Thyroid gland (tissue), 4 donors: ENCODE data around the gene FER. TPM values are rescaled to one million over a fixed set of nuclear protein-coding genes. Genes with fewer than 3 reads are reported as not detected.

ENCODE experiments used
- DNase-seq, 2 donors: peaks; one replicate each; pipeline ENCODE4 v3.0.0-alpha.2; 2019
- H3K27ac ChIP-seq, 3 donors: fragments of 200-600 bp; sonication (generic); 1 replicate in 2 of 3; 2 replicates in 1 of 3; pipeline ENCODE4 v1.5.1; 2016 to 2019; ENCODE audit warnings: mild to moderate bottlenecking in 1 of 3, moderate library complexity in 1 of 3
- H3K27me3 ChIP-seq: fragments of 200-600 bp; sonication (generic); one replicate; pipeline ENCODE4 v1.5.1; 2019
- H3K36me3 ChIP-seq, 2 donors: fragments of 200-600 bp; sonication (generic); one replicate each; pipeline ENCODE4 v1.5.1; 2016 to 2019
- H3K4me1 ChIP-seq, 2 donors: fragments of 200-600 bp; sonication (generic); one replicate each; pipeline ENCODE4 v1.5.1; 2017 to 2019
- H3K4me3 ChIP-seq, 3 donors: fragments of 200-600 bp; sonication (generic); replicated peaks in 1 of 3; 1 replicate in 2 of 3; 2 replicates in 1 of 3; pipeline ENCODE4 v1.5.1; 2016; ENCODE audit warnings: mild to moderate bottlenecking in 1 of 3
- H3K9me3 ChIP-seq: fragments of 200-600 bp; sonication (generic); one replicate; pipeline ENCODE4 v1.5.1; 2017
- CTCF ChIP-seq, 6 experiments: fragments of 200-600 bp in 3 of 6; fragments of 450-650 bp in 3 of 6; sonication (generic) in 3 of 6; IDR thresholded peaks; one replicate each; pipeline ENCODE4 v1.5.1; 2016 to 2019; ENCODE audit warnings: antibody characterized with exemption in 6 of 6, mild to moderate bottlenecking in 2 of 6, inconsistent platforms in 1 of 6, moderate library complexity in 1 of 6
- POLR2A ChIP-seq, 2 donors: fragments of 450-650 bp; IDR thresholded peaks; one replicate each; pipeline ENCODE4 v1.6.1; 2017; ENCODE audit warnings: antibody characterized with exemption in 2 of 2, mild to moderate bottlenecking in 2 of 2, moderate library complexity in 1 of 2
- WGBS, 2 donors: methylation state at CpG; one replicate each; pipeline ENCODE4 v1.1.5; 2017; 5-methylcytosine and 5-hydroxymethylcytosine counted together
- intact Hi-C: fragments of 100-400 bp; cut with DNase I; formaldehyde crosslinking; loops from one replicate; pipeline ENCODE4 v1.15.1; 2023
- total RNA-seq, 4 donors: library from RNA; depleted of rRNA; stranded (reverse); fragments of >200 nt; gene quantifications; one replicate each; pipeline ENCODE4 v1.2.3, GENCODE V29; 2016

Gene FER
- total RNA-seq, 4 donors from 2014 or later: 38.8 to 79.1 (median 45.2) TPM

- H3K27me3 ChIP-seq: no peaks in the 10 kb centered on the region
- H3K27ac ChIP-seq: no peak overlapping the region
- DNase-seq: no peak
- H3K9me3 ChIP-seq: no peaks in the 10 kb centered on the region
- intact Hi-C loops: no loop called here
- no peak overlapping the region for H3K4me3 ChIP-seq
- no peaks in the 10 kb centered on the region for H3K36me3 ChIP-seq
- no peaks in the 10 kb centered on the region for H3K4me1 ChIP-seq
- 96% methylated on average over 3 of the region's 3 CpGs for WGBS, 2 donors
- TF ChIP-seq POLR2A (IDR thresholded peaks at IDR 0.05) (no peak), CTCF (IDR thresholded peaks at IDR 0.05) (no peak)
These were observed 162.9 kb downstream of the FER start for GRCh38 chr5:108910627-108911026.

- intact Hi-C loops: no loop called here
These were observed 163.4 kb downstream of the FER start for GRCh38 chr5:108911055-108911454.

GRCh38 chr5:108917596-108917995, 169.9 kb downstream of the FER start:
- Histone ChIP-seq H3K27me3 (no peaks in the 10 kb centered on the region), H3K27ac (no peak overlapping the region), H3K4me1 (no peaks in the 10 kb centered on the region), H3K9me3 (no peaks in the 10 kb centered on the region), H3K4me3 (no peak overlapping the region), H3K36me3 (no peaks in the 10 kb centered on the region)
- no peak for DNase-seq
- intact Hi-C loops: no loop called here
- TF ChIP-seq CTCF (IDR thresholded peaks at IDR 0.05): no peak
- no peak for TF ChIP-seq POLR2A (IDR thresholded peaks at IDR 0.05)

More at GRCh38 chr5:108911055-108911454, 163.4 kb downstream of the FER start:
- H3K4me3 ChIP-seq: no peak overlapping the region
- WGBS, 2 donors: 93 to 97% methylated on average over 3 of the region's 3 CpGs
- H3K9me3 ChIP-seq: no peaks in the 10 kb centered on the region
- no peaks in the 10 kb centered on the region for H3K27me3 ChIP-seq
- H3K36me3 ChIP-seq: no peaks in the 10 kb centered on the region
- H3K4me1 ChIP-seq: no peaks in the 10 kb centered on the region
- no peak for DNase-seq
- TF ChIP-seq POLR2A (IDR thresholded peaks at IDR 0.05): no peak
- no peak for TF ChIP-seq CTCF (IDR thresholded peaks at IDR 0.05)
- H3K27ac ChIP-seq: no peak overlapping the region

GRCh38 chr5:108919591-108920326, 172.1 kb downstream of the FER start:
- TF ChIP-seq CTCF (IDR thresholded peaks at IDR 0.05) (peak in 4 of 6 experiments; percentile 14 to 52 (median 36)), POLR2A (IDR thresholded peaks at IDR 0.05) (no peak)
- intact Hi-C loops: no loop called here
- no peaks in the 10 kb centered on the region for H3K27me3 ChIP-seq
- no peaks in the 10 kb centered on the region for H3K36me3 ChIP-seq
- H3K4me3 ChIP-seq: no peak overlapping the region
- no peaks in the 10 kb centered on the region for H3K9me3 ChIP-seq
- H3K27ac ChIP-seq: no peak overlapping the region
- 91 to 93% methylated on average over 2 of the region's 2 CpGs for WGBS, 2 donors
- DNase-seq: no peak
- H3K4me1 ChIP-seq: no peaks in the 10 kb centered on the region

- no peak overlapping the region for H3K27ac ChIP-seq
- TF ChIP-seq POLR2A (IDR thresholded peaks at IDR 0.05) (no peak), CTCF (IDR thresholded peaks at IDR 0.05) (no peak)
- no peak overlapping the region for H3K4me3 ChIP-seq
- no peaks in the 10 kb centered on the region for H3K4me1 ChIP-seq
- H3K36me3 ChIP-seq: no peaks in the 10 kb centered on the region
- no peaks in the 10 kb centered on the region for H3K27me3 ChIP-seq
- no peaks in the 10 kb centered on the region for H3K9me3 ChIP-seq
- no peak for DNase-seq
- 93% methylated on average over 3 of the region's 3 CpGs for WGBS, 2 donors
- intact Hi-C loops: no loop called here
These were observed 176.8 kb downstream of the FER start for GRCh38 chr5:108924457-108924961.
